ENCODE results near the gene RSAD1. TPM values are rescaled to one million over a fixed set of nuclear protein-coding genes. Genes with fewer than 3 reads are reported as not detected.
A peak's percentile ranks its signal among the peaks of the same experiment; 100 is the strongest.

Gene RSAD1
- total RNA-seq, 2 donors from 2014 or later = 33.7 to 44.1 TPM

GRCh38 chr17:50534979-50535326 is 56.3 kb downstream of the RSAD1 start:
- Histone ChIP-seq H3K4me1 (replicated peaks) (peaks cover 11% of the 10 kb centered on the region), H3K9me3 (no peaks in the 10 kb centered on the region), H3K4me3 (peak overlapping the region; percentile 53 to 64), H3K36me3 (peaks cover 0 to 3% of the 10 kb centered on the region in 2 donors), H3K27ac (peak overlapping the region; percentile 83 to 85), H3K27me3 (replicated peaks; ENCODE audit: insufficient read depth) (no peaks in the 10 kb centered on the region)
- TF ChIP-seq, protein P1, sequence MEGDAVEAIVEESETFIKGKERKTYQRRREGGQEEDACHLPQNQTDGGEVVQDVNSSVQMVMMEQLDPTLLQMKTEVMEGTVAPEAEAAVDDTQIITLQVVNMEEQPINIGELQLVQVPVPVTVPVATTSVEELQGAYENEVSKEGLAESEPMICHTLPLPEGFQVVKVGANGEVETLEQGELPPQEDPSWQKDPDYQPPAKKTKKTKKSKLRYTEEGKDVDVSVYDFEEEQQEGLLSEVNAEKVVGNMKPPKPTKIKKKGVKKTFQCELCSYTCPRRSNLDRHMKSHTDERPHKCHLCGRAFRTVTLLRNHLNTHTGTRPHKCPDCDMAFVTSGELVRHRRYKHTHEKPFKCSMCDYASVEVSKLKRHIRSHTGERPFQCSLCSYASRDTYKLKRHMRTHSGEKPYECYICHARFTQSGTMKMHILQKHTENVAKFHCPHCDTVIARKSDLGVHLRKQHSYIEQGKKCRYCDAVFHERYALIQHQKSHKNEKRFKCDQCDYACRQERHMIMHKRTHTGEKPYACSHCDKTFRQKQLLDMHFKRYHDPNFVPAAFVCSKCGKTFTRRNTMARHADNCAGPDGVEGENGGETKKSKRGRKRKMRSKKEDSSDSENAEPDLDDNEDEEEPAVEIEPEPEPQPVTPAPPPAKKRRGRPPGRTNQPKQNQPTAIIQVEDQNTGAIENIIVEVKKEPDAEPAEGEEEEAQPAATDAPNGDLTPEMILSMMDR (IDR thresholded peaks at IDR 0.05) = no peak
- TF ChIP-seq POLR2A (IDR thresholded peaks at IDR 0.05) = no peak
- no peak for TF ChIP-seq POLR2AphosphoS5 (IDR thresholded peaks at IDR 0.05)
- DNase-seq (ENCODE audit: low spot score) = no peak
- intact Hi-C loops (cut with DNase I) = no loop called here
- WGBS = 78% methylated on average over 2 of the region's 2 CpGs

DNA sequence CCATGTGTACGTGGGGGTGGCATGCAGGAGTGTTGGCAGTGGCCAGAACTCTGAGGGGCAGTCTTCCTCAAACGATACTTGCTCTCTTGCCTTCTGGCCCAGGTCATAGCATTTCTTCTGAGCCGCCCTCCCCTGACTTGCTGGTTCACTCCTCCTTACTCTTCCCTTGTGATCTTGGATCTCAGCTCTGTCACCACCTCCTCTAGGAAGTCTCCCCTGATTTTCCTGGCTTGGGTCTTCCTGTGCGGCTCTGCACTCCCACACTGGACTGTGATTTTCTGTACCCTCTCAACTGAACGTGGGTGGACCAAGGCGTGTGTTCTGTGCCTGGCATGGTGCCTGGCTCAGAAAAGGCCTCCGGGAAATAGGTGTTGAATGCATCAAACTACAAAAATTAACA is 56.7 kb downstream of the RSAD1 start:
- no peaks in the 10 kb centered on the region for H3K27me3 ChIP-seq (replicated peaks; ENCODE audit: insufficient read depth)
- H3K4me3 ChIP-seq = peak overlapping the region in 1 of 2 donors; percentile 64
- peak overlapping the region in 1 of 2 donors; percentile 85 for H3K27ac ChIP-seq
- no peak for DNase-seq (ENCODE audit: low spot score)
- peaks cover 0 to 3% of the 10 kb centered on the region in 2 donors for H3K36me3 ChIP-seq
- H3K9me3 ChIP-seq = no peaks in the 10 kb centered on the region
- intact Hi-C loops (cut with DNase I) = no loop called here
- TF ChIP-seq POLR2AphosphoS5 (IDR thresholded peaks at IDR 0.05) (no peak), POLR2A (IDR thresholded peaks at IDR 0.05) (no peak)
- TF ChIP-seq, protein P1 (IDR thresholded peaks at IDR 0.05) = no peak
- WGBS = 71% methylated on average over 7 of the region's 7 CpGs
- H3K4me1 ChIP-seq (replicated peaks) = peaks cover 11% of the 10 kb centered on the region

Other genes starting within 250 kb of the RSAD1 start
- gene TMEM92, start 204.4 kb upstream of the RSAD1 start, total RNA-seq = under 1 TPM; 0.91 to 0.96 TPM
- gene XYLT2, start 132.7 kb upstream of the RSAD1 start, total RNA-seq = 10 to 100 TPM; 44.8 to 49.8 TPM
- 10 to 100 TPM; 63.3 to 69.6 TPM for gene MRPL27, start 105.7 kb upstream of the RSAD1 start, total RNA-seq
- 10 to 100 TPM in 1 of 2 donors, under 1 TPM in 1; 0.23 to 13.6 TPM for gene EME1, start 105.6 kb upstream of the RSAD1 start, total RNA-seq
- 10 to 100 TPM; 67.6 to 76.6 TPM for gene LRRC59, start 81.3 kb upstream of the RSAD1 start, total RNA-seq
- gene ACSF2, start 52.6 kb upstream of the RSAD1 start, total RNA-seq = 100 to 1,000 TPM in 1 of 2 donors, 10 to 100 TPM in 1; 49.0 to 111 TPM
- gene CHAD, start 10.0 kb upstream of the RSAD1 start, total RNA-seq = 1 to 10 TPM in 1 of 2 donors, under 1 TPM in 1; 0.51 to 1.6 TPM
- gene MYCBPAP, start 29.6 kb downstream of the RSAD1 start, total RNA-seq = 10 to 100 TPM in 1 of 2 donors, under 1 TPM in 1; 0.14 to 12.6 TPM
- gene EPN3, start 53.9 kb downstream of the RSAD1 start, total RNA-seq = 100 to 1,000 TPM in 1 of 2 donors, 10 to 100 TPM in 1; 60.8 to 108 TPM
- 100 to 1,000 TPM; 188 to 208 TPM for gene SPATA20, start 68.3 kb downstream of the RSAD1 start, total RNA-seq
- 1 to 10 TPM; 3.4 to 6.6 TPM for gene CACNA1G, start 81.9 kb downstream of the RSAD1 start, total RNA-seq
- 10 to 100 TPM; 65.9 to 66.1 TPM for gene ABCC3, start 156.0 kb downstream of the RSAD1 start, total RNA-seq
- gene ANKRD40, start 229.1 kb downstream of the RSAD1 start, total RNA-seq = 10 to 100 TPM; 31.2 to 36.0 TPM
- 100 to 1,000 TPM in 1 of 2 donors, 10 to 100 TPM in 1; 45.4 to 234 TPM for gene LUC7L3, start 240.7 kb downstream of the RSAD1 start, total RNA-seq